K562 (cell line): ENCODE results near the gene ZKSCAN4. TPM values are rescaled to one million over a fixed set of nuclear protein-coding genes. Genes with fewer than 3 reads are reported as not detected.
A peak's percentile ranks its signal among the peaks of the same experiment; 100 is the strongest.

Experiments used
- ATAC-seq: fragments of 200-7000 bp; cut with Tn5 transposase; 3 replicates; pipeline ENCODE4 v1.9.1; 2020; ENCODE audit warnings: moderate library complexity
- BruUV-seq: library from RNA; stranded (reverse); fragments of 400-500 nt; replicated peaks from 2 replicates; lab custom pipeline; 2021; lab: Mats Ljungman, UMichigan
- CTCF ChIA-PET: fragments of 300-600 bp; formaldehyde crosslinking; extraction: SDS; loops from one replicate; lab custom pipeline; 2021; ENCODE audit warnings: low intra/inter-chr PET ratio; lab: Yijun Ruan, JAX
- POLR2A ChIA-PET: fragments of 300-600, 350-650 bp; sonication (Branson Sonifier 250); formaldehyde crosslinking; extraction: SDS; loops from one replicate; lab custom pipeline; 2021; ENCODE audit warnings: antibody characterized with exemption, inconsistent platforms; lab: Yijun Ruan, JAX
- DNase-seq, 4 experiments: peaks; one replicate each; pipeline versions ENCODE4 v3.0.0 to v3.0.0-alpha.2; 2011 to 2018; ENCODE audit warnings: low spot score in 3 of 4, mixed read lengths in 3 of 4; ENCODE audit errors: extremely low read depth in 1 of 4
- FAIRE-seq: peaks from 2 replicates; lab custom pipeline; 2011; peaks lifted over from hg19 to GRCh38; lab: Jason Lieb, UNC
- H2AFZ ChIP-seq: 2 replicates; pipeline ENCODE4 v1.6.0; 2011; ENCODE audit warnings: low read depth, low read length, control low read depth, inconsistent platforms
- H3K27ac ChIP-seq: fragments of 200-600 bp; 3 replicates; pipeline ENCODE4 v1.8.0; 2011; ENCODE audit warnings: low read depth, mild to moderate bottlenecking, control low read depth, inconsistent platforms, low read length, moderate library complexity, mixed read lengths; ENCODE audit errors: extremely low read depth
- H3K27me3 ChIP-seq, 2 experiments: fragments of 300-600 bp in 1 of 2; 2 replicates in 1 of 2; 3 replicates in 1 of 2; pipeline versions ENCODE4 v1.6.0 to v1.8.0; 2011; ENCODE audit warnings: inconsistent platforms in 2 of 2, low read length in 2 of 2, mild to moderate bottlenecking in 1 of 2, mixed read lengths in 1 of 2, moderate library complexity in 1 of 2; ENCODE audit not compliant: control insufficient read depth in 2 of 2, insufficient read depth in 2 of 2
- H3K36me3 ChIP-seq: fragments of 300-600 bp; 3 replicates; pipeline ENCODE4 v1.8.0; 2011; ENCODE audit warnings: mild to moderate bottlenecking, low read length, inconsistent platforms; ENCODE audit not compliant: control insufficient read depth, insufficient read depth
- H3K4me1 ChIP-seq, 2 experiments: fragments of 200-600 bp in 1 of 2; replicated peaks in 1 of 2; 2 replicates in 1 of 2; 3 replicates in 1 of 2; pipeline versions ENCODE4 v1.5.1 to v1.8.0; 2011; ENCODE audit warnings: inconsistent platforms in 2 of 2, low read length in 2 of 2, mild to moderate bottlenecking in 1 of 2, mixed read lengths in 1 of 2, moderate library complexity in 1 of 2; ENCODE audit not compliant: control insufficient read depth in 2 of 2, insufficient read depth in 2 of 2
- H3K4me2 ChIP-seq: 2 replicates; pipeline ENCODE4 v1.6.1; 2011; ENCODE audit warnings: low read length, control low read depth, inconsistent platforms, mixed read lengths; ENCODE audit not compliant: insufficient read depth
- H3K4me3 ChIP-seq: fragments of 200-600 bp; sonication (generic), shearing (Covaris generic); 2 replicates; pipeline ENCODE4 v1.5.1; 2016; ENCODE audit warnings: control low read depth, inconsistent platforms
- H3K79me2 ChIP-seq: fragments of 200-600 bp; 3 replicates; pipeline ENCODE4 v1.8.0; 2011; ENCODE audit warnings: low read length, inconsistent platforms; ENCODE audit not compliant: control insufficient read depth, insufficient read depth
- H3K9ac ChIP-seq, 2 experiments: 2 replicates each; pipeline versions ENCODE4 v1.6.0 to v1.6.1; 2011; ENCODE audit warnings: low read depth in 2 of 2, low read length in 2 of 2, control low read depth in 1 of 2, inconsistent platforms in 1 of 2, mild to moderate bottlenecking in 1 of 2, mixed read lengths in 1 of 2; ENCODE audit not compliant: insufficient read depth in 1 of 2
- H3K9me1 ChIP-seq: one replicate; pipeline ENCODE4 v1.6.0; 2011; ENCODE audit warnings: inconsistent platforms, mild to moderate bottlenecking, low read length, moderate library complexity; ENCODE audit not compliant: control insufficient read depth, insufficient read depth
- H3K9me3 ChIP-seq: replicated peaks from 2 replicates; pipeline ENCODE4 v1.5.1; 2011; ENCODE audit warnings: low read depth, low read length, inconsistent platforms; ENCODE audit not compliant: control insufficient read depth, insufficient read depth
- H4K20me1 ChIP-seq: replicated peaks from 2 replicates; pipeline ENCODE4 v1.6.1; 2011; ENCODE audit warnings: low read length, inconsistent platforms, mixed read lengths; ENCODE audit not compliant: control insufficient read depth, insufficient read depth
- ASH1L ChIP-seq: fragments of 450-650 bp; IDR thresholded peaks from 2 replicates; pipeline ENCODE4 v1.6.1; 2018; ENCODE audit warnings: borderline replicate concordance, mild to moderate bottlenecking, low read depth; ENCODE audit not compliant: partially characterized antibody
- ATF2 ChIP-seq: sonication (generic); formaldehyde crosslinking; IDR thresholded peaks from 2 replicates; pipeline ENCODE4 v1.8.1; 2022; ENCODE audit warnings: missing genetic modification reagents
- CBX1 ChIP-seq: sonication (generic); IDR thresholded peaks from 2 replicates; pipeline ENCODE4 v1.6.1; 2016; ENCODE audit warnings: antibody characterized with exemption, low read depth, mild to moderate bottlenecking
- ELF1 ChIP-seq: fragments of 200-800 bp; sonication (Bioruptor generic); IDR thresholded peaks from 2 replicates; pipeline ENCODE4 v1.6.1; 2016; ENCODE audit warnings: missing genetic modification characterization, missing compliant biosample characterization
- IRF9 ChIP-seq: fragments of 450-650 bp; IDR thresholded peaks from 2 replicates; pipeline ENCODE4 v1.6.1; 2016; ENCODE audit warnings: missing biosample characterization, missing genetic modification characterization
- NCOA6 ChIP-seq: fragments of 450-650 bp; IDR thresholded peaks from 2 replicates; pipeline ENCODE4 v1.6.1; 2017; ENCODE audit warnings: mild to moderate bottlenecking
- PKNOX1 ChIP-seq: fragments of 450-650 bp; IDR thresholded peaks from 2 replicates; pipeline ENCODE4 v1.6.1; 2016
- POLR2AphosphoS2 ChIP-seq: IDR thresholded peaks from 2 replicates; pipeline ENCODE4 v1.6.1; 2012; ENCODE audit warnings: low read length, improper control_type of control experiment
- RBM15 ChIP-seq: fragments of 200-400 bp; formaldehyde crosslinking; IDR thresholded peaks from 2 replicates; pipeline ENCODE4 v1.6.1; 2018; ENCODE audit warnings: mild to moderate bottlenecking, low read length, moderate library complexity; ENCODE audit not compliant: insufficient read depth
- RFX1 ChIP-seq: fragments of 450-650 bp; IDR thresholded peaks from 2 replicates; pipeline ENCODE4 v1.6.1; 2016; ENCODE audit warnings: mild to moderate bottlenecking, moderate library complexity
- SIN3A ChIP-seq, 2 experiments: fragments of 150-350 bp in 1 of 2; IDR thresholded peaks; 2 replicates each; pipeline ENCODE4 v1.6.1; 2011 to 2016; ENCODE audit warnings: borderline replicate concordance in 2 of 2, low read depth in 2 of 2, low read length in 2 of 2, mild to moderate bottlenecking in 2 of 2, moderate library complexity in 2 of 2; ENCODE audit not compliant: control insufficient read depth in 1 of 2
- SP2 ChIP-seq: IDR thresholded peaks from 2 replicates; pipeline ENCODE4 v1.6.1; 2011; ENCODE audit warnings: mild to moderate bottlenecking, low read depth, low read length, moderate library complexity; ENCODE audit not compliant: poor library complexity, severe bottlenecking; ENCODE audit errors: extremely low read depth
- SRSF1 ChIP-seq: fragments of 200-400 bp; formaldehyde crosslinking; IDR thresholded peaks from 2 replicates; pipeline ENCODE4 v1.6.1; 2017; ENCODE audit warnings: mild to moderate bottlenecking, low read depth, low read length, moderate library complexity
- TEAD2 ChIP-seq: fragments of 450-650 bp; IDR thresholded peaks from 2 replicates; pipeline ENCODE4 v1.6.1; 2016; ENCODE audit warnings: missing genetic modification characterization, control low read depth, missing compliant biosample characterization
- WGBS: fragments of 100-300 bp; shearing (Covaris generic); methylation state at CpG from one replicate; pipeline ENCODE4 v1.1.6; 2016; ENCODE audit warnings: low coverage, mixed read lengths; ENCODE audit not compliant: insufficient coverage; ENCODE audit errors: missing lambda C conversion rate; 5-methylcytosine and 5-hydroxymethylcytosine counted together
- in situ Hi-C: fragments of 300-500 bp; cut with MboI; formaldehyde crosslinking; loops from 4 replicates; pipeline ENCODE4 v1.15.0; 2018; ENCODE audit warnings: inconsistent platforms, mixed read lengths
- intact Hi-C: fragments of 100-400 bp; cut with micrococcal nuclease; formaldehyde crosslinking; loops from 2 replicates; pipeline ENCODE4 v1.14.2; 2022
- polyA plus RNA-seq, 8 experiments: library from polyadenylated mRNA; depleted of rRNA in 4 of 8; stranded (reverse) in 5 of 8; unstranded in 3 of 8; fragments of >200 nt; fragmentation: Nextera tagmentation in 2 of 8; fragmentation: Illumina TruSeq in 1 of 8; extraction: Ambion mirVana in 2 of 8; extraction: Trizol in 1 of 8; gene quantifications; 2 replicates each; pipeline versions ENCODE4 v1.2.1 to v1.2.3, GENCODE V29; 2011 to 2014; ENCODE audit warnings: inconsistent platforms in 1 of 8, missing spikeins in 1 of 8
- total RNA-seq, 7 experiments: library from RNA; depleted of rRNA in 6 of 7; stranded (reverse); fragments of >200 nt in 6 of 7; fragmentation: Illumina TruSeq in 2 of 7; extraction: Trizol in 2 of 7; gene quantifications; 2 replicates each; pipeline versions ENCODE4 v1.2.1 to v1.2.3, GENCODE V29; 2011 to 2021; ENCODE audit warnings: low replicate concordance in 1 of 7

ZKSCAN4 gene
- total and polyA plus RNA-seq, 9 of the 15 experiments (the other 6 are each of a cell fraction or from before 2014, with no cell fraction given): 1.2 to 5.3 (median 4.7) TPM

GRCh38 chr6:28254121-28254519 lies 2.1 kb upstream of the ZKSCAN4 start:
- in situ Hi-C loops (no loop called here), intact Hi-C loops (no loop called here)
- no TSS peak for BruUV-seq
- POLR2A ChIA-PET: interaction anchor here (2.8 to 8.3 kb wide), 2 partner anchors 14 to 82 kb away, joined by 16 to 73 read pairs; partner anchors contain the start of genes ZSCAN26 and ZSCAN31
- no peaks in the 10 kb centered on the region for H3K9me1 ChIP-seq
- ATAC-seq: no peak
- no peak for TF ChIP-seq SIN3A (IDR thresholded peaks at IDR 0.05; ENCODE audit: borderline replicate concordance in 2 of 2, control insufficient read depth in 1 of 2, low read depth in 2 of 2, low read length in 2 of 2)
- TF ChIP-seq TEAD2: no peak
- TF ChIP-seq RFX1: peak; percentile 86
- TF ChIP-seq ASH1L: no peak
- no peak for TF ChIP-seq CBX1
- TF ChIP-seq POLR2AphosphoS2: no peak
- TF ChIP-seq PKNOX1: 0 out of 2 replicates have a peak, but pooled peaks have one; percentile 33
- no peak for TF ChIP-seq ELF1 (tag)
- TF ChIP-seq SRSF1: no peak
- TF ChIP-seq NCOA6: no peak
- TF ChIP-seq ATF2 (CRISPR knock-in tag): no peak
- TF ChIP-seq IRF9 (tag): no peak
- TF ChIP-seq RBM15: no peak
- no peak for TF ChIP-seq SP2
- TF ChIP-seq, all 486 proteins: peak for 2
- Histone ChIP-seq H3K36me3 (peaks cover 4% of the 10 kb centered on the region; the same call in 1 of the 3 replicates), H4K20me1 (no peaks in the 10 kb centered on the region), H3K9me3 (0 out of 2 replicates have a peak, but pooled peaks cover 2% of the 10 kb centered on the region), H3K27ac (no peak overlapping the region), H3K4me2 (no peak overlapping the region), H3K4me3 (no peak overlapping the region), H3K27me3 (no peaks in the 10 kb centered on the region), H3K79me2 (peaks cover 19% of the 10 kb centered on the region), H3K4me1 (peaks cover 10 to 24% of the 10 kb centered on the region in 2 experiments), H3K9ac (no peak overlapping the region), H2AFZ (peak overlapping the region; percentile 97)
- WGBS: 88% methylated on average over 1 of the region's 1 CpG
- CTCF ChIA-PET: no interaction called here
- FAIRE-seq: no peak
- no peak for DNase-seq
